GM12891 (cell line): ENCODE results near the gene CLEC18C.
"Not testable (repeated sequence)": the region's sequence is repeated elsewhere in the genome, so short reads cannot be mapped to it uniquely, and the experiment has no call there.

Source experiments
- PAX5 ChIP-seq: IDR thresholded peaks from 2 replicates; pipeline ENCODE4 v1.6.1; 2011; ENCODE audit warnings: low read length, moderate library complexity, mild to moderate bottlenecking; ENCODE audit not compliant: insufficient read depth, severe bottlenecking
- POLR2A ChIP-seq: IDR thresholded peaks from 2 replicates; pipeline ENCODE4 v1.6.1; 2011; ENCODE audit warnings: low read depth, low read length, control low read depth
- POLR2AphosphoS5 ChIP-seq: IDR thresholded peaks from 2 replicates; pipeline ENCODE4 v1.6.1; 2011; ENCODE audit warnings: low read depth, low read length, control low read depth
- POU2F2 ChIP-seq: IDR thresholded peaks from 2 replicates; pipeline ENCODE4 v1.6.1; 2011; ENCODE audit warnings: low read depth, mild to moderate bottlenecking, control low read depth, low read length, moderate library complexity
- SPI1 ChIP-seq: IDR thresholded peaks from 2 replicates; pipeline ENCODE4 v1.6.1; 2011; ENCODE audit warnings: low read depth, low read length, control low read depth
- TAF1 ChIP-seq: IDR thresholded peaks from 2 replicates; pipeline ENCODE4 v1.6.1; 2011; ENCODE audit warnings: low read depth, low read length, control low read depth

GRCh38 chr16:70154736-70155135 is 18.9 kb upstream of the CLEC18C start:
- not testable (repeated sequence) for TF ChIP-seq POLR2A, POLR2AphosphoS5, SPI1, PAX5, TAF1, POU2F2
